Stimulated activated CD4-positive, alpha-beta T cell treated with anti-CD3 and anti-CD28 coated beads, TNF-alpha, amount 100 ng/mL, for 1 hour (primary cell): ENCODE measurements around the gene LONRF3.

Source experiments
- DNase-seq, 3 donors: peaks; one replicate each; pipeline ENCODE4 v3.0.0-alpha.2; 2020; ENCODE audit warnings: low read depth in 3 of 3, low spot score in 1 of 3

LONRF3 gene

DNA sequence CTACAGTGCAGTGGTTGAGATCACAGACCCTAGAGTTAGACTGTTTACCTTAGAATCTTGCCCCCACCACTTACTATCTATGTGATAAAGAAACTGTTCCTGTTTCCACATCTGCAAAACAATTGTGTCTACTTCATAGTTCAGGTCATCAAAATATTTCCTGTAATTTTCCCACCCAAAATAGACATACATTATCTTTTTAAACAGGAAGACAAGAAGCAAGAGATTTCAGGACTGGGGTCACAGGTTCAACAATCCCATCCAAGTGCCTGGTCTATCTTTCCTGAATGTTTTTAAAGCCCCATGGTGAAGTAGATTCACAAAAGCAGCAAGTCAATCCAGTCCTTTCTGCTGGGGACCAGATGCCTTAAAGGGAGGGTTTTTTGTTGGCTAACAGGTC, 56.6 kb downstream of the LONRF3 start:
- DNase-seq = no peak

DNA sequence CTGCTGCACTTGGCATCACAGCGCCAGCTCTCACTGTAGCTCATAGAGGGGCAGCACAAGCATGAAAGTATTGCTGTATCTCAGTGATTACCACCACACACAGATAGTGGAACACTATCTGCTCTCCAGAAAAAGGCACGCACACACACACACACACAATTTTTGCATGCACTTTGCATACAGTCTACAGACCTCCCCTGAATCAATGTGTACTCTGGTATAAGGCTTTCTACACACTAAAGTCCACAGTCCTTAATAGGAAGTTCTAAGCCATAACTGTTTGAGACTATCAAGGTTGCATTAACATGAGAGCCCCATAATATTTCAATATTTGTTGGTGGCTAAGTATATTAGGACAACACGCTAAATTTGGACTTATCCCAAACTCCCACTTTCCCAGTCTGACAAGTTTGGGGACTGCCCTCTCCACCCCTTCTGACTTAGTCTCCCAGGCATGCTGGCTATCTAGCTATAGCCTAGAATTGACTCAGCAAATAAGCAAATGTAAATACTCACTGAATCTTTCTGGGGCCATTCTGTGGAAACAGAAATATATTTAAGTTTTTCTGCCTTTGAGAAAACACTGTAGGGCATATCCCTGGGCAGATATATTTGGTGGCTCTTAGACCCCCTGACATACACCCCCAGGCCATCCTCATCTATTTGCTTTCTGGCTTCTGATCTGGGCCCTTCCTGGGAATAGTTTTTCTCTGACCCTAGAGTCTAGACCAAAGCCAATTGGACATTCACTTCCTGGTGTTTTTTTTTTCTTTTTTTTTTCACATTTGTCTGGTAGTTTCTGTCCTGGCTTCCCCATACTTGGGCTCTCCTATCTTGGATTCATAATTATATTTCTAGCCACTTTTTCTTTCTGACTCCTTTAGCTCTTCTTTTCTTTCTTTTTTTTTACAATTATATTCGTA, 62.0 kb downstream of the LONRF3 start:
- no peak for DNase-seq

DNA sequence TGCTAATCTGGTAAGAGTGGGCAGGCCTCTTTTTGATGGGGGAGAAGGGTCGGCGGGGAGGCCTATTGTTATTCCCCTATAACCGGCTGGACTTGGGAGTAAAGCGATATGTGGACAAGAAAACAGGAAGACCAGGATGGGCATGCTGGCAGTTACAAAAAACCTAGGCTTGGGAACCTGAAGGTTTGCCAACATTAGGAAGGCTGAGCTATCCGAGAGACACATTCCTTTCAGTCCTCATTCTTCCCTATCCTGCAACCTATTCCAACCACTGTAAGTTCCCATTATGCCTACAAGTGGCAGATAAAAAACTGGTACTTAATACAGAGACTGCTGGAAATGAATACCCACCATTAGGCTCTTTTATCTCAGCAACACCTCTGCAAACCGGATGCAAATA, 66.0 kb downstream of the LONRF3 start:
- no peak for DNase-seq

DNA sequence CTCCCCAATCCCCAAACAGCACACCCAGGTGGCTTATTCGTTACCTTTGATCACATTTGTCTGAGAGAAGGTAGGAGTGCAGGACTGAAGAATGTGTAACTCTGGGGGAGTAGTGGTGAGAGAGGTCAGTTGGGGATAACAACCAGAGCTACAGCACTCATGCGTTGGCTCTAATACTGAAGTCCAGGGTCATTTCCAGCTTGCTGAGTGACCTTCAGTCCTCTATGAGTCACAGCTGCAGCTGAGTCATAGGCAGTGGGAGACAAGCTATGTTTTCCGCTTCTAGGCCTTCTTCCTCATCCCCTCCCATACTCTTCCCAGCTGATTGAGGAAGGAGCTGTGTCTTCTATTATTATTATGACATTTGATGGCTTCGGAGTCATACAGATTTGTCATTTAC, 66.8 kb downstream of the LONRF3 start:
- no peak for DNase-seq

DNA sequence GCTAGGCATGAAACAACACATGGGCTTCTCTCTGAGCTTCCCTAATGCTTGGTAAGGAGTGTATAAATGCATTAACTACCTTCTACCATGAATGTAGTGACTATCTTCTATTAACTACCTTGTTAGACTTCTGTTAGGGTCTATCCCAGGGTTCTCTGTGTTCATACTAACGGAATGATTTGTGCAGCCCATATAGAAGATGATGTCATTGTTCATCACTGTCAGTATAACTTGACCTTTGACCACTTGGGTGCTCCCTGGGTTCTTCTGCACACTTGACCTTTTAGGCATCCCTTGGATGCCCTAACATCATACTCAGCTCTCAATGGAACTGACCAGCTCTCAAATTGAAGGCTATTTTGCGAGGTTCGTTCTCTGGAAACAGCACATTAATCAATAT, 67.6 kb downstream of the LONRF3 start:
- no peak for DNase-seq

DNA sequence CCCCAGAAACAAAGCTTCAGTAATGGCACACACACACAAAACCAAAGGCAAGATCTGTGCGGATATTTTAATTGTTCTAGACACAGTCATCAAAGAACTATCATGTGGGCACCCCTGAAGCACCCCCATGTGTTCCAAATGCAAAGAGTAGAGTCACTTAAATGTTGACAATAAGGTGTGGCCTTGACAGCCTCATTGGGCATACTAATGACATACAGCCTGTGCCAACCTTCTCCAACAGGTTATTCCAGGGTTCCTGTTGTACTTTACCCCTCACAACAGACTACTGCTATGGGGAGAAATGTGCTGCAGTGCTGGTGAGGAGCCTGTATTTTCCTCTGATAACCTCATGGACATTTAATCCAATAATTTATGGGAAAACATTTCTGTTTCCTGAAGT, 68.6 kb downstream of the LONRF3 start:
- DNase-seq = no peak

DNA sequence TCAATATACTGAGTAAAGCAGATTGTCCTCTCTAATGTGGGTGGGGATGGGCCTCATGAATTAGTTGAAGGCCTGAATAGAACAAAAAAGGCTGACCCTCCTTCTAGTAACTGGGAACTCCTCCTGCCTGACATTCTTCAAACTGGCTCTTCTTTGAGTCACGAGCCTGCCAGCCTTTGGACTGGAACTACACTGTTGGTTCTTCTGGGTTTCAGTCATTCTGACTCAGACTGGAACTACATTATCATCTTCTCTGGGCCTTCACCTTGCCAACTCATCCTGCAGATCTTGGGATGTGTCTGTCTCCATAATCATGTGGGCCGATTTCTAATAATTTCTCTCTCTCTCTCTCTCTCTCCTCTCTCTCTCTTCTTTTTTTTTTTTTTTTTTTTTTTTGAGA, 71.5 kb downstream of the LONRF3 start:
- no peak for DNase-seq

DNA sequence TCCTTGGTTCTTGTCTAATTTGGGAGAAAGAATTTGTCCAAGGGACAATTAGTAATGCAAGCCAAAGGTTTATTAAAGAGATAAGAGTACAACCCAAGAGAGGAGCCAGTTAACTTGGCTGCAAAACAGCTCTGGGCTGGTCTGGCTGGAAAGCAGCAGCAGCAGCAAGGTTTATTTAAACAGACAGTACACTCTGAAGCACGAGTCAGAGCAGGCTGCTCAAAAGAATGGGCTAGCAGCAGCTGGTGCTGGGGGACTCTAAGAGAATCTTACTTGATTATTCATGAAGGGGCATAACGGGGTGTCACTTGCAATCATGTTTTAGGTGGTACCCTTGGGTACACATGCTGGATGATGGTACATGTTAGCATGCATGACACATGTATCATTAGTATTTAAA, 81.3 kb downstream of the LONRF3 start:
- no peak for DNase-seq

DNA sequence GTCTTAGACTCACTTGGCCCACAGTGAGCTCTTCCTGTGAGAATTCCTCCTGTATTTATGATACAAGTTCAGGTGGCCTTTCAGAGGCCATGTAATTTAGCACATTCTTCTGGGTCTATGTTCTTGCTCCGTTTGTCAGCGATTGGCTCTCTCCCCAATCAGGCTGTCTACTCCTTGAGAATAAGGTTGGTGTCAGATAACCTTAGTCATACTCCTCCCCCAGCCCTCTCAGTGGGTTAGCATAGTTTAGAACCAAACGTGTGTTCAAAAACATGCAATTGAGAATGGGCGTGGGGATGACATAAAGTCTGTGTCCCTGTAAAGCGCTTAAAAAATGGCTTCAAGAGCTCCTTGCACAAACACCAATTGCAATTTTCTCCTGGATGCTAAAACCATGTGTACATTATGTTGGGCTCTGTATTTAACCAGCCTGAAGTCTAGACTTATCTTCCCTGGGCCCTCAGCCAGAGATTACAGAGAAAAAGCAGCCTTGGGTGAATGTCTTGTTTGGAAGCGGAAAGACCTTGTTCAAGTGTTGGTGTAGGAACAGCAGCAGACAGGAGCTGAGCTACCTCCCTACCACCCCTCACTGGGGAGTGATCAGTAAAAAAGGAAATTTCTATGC, 88.4 kb downstream of the LONRF3 start:
- DNase-seq = no peak

DNA sequence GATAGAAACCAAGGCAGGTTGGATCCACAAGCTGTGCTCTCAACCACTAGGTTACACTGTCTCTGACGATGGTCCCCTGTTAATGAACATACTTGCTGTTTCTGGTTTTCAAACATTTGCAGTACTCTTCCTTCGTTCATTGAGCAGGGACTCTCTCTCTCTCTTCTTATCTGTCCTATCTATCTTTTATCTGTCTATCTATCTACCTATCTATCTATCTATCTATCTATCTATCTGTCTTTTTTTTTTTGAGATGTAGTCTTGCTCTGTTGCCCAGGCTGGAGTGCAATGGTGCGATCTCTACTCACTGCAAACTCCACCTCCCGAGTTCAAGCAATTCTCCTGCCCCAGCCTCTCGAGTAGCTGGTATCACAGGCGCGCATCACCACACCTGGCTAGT, 89.0 kb downstream of the LONRF3 start:
- no peak for DNase-seq

DNA sequence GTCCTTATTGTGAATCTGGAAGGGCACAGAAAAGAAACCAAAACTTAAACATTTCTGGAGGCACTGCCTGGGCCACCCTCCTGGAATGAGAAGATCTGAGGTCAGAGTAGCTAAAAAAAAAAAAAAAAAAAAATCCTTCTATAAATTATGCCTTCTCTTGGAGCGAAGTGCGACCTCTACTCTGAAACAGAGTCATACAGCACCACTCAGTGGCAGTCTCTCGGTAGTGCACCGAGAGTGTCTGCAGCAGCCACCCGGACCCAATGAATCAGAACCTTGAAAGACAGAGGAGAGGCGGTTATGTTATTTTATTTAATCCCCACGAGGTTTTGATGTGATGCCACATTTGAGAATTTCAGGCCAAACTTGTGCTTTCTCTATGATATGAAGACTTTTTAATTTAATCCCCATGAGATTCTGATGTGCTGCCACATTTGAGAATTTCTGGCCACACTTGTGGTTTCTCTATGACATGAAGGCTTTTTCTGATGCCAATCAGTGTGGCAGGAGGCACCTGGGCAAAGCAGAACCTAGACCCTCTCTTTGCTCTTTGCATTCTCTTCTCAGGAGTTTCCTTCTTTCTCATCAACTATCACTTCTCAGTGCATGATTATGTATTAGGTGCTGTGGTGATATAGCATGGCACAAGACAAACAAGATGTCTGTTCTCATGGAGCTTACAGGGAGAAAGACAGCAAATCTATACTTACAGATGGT, 92.8 kb downstream of the LONRF3 start:
- peak in 1 of 3 donors; percentile 10 for DNase-seq
